Stimulated activated CD8-positive, alpha-beta memory T cell treated with anti-CD3 and anti-CD28 coated beads, Interleukin-7, amount 100 ng/mL, for 4 hours (primary cell): Measurements from ENCODE around the gene ASIC1.

Experiments used
- DNase-seq, 2 donors: peaks; one replicate each; pipeline ENCODE4 v3.0.0-alpha.2; 2020; ENCODE audit warnings: low read depth in 2 of 2

The ASIC1 gene

DNA sequence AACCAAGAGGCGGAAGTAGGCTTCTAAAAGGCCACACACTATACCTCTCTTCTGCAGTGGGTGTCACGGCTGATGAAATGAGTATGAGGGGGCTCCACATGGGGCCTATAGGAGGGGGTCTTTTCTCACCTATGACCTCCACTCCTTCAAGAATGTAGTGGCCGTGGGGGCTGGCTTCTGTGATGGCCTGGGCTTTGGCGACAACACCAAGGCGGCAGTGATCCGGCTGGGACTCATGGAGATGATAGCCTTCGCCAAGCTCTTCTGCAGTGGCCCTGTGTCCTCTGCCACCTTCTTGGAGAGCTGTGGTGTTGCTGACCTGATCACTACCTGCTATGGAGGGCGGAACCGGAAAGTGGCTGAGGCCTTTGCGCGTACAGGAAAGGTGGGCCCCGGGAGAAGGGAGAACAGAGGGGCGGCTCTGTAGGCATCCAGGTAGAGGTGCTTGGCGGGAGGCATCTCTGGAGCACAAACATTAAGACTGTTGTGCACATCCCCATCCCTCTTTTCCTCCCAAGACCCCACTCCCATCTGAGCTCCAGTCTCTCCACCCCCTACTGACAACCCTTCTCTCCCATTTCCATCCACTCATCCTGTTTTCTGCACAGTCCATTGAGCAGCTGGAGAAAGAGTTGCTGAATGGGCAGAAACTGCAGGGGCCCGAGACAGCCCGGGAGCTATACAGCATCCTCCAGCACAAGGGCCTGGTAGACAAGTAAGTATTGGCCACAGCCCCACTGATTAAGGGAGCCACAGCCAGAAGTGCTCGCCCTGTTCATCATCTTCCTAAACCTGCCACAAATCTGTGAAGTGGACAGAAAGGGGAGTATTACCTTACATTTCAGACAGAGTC is 50.2 kb downstream of the ASIC1 start:
- no peak for DNase-seq

GRCh38 chr12:50109319-50109718 is 51.9 kb downstream of the ASIC1 start:
- DNase-seq: no peak

GRCh38 chr12:50110127-50110761 is 52.8 kb downstream of the ASIC1 start:
- no peak for DNase-seq

- DNase-seq: no peak
Observed at GRCh38 chr12:50110762-50111351, 53.5 kb downstream of the ASIC1 start.

DNA sequence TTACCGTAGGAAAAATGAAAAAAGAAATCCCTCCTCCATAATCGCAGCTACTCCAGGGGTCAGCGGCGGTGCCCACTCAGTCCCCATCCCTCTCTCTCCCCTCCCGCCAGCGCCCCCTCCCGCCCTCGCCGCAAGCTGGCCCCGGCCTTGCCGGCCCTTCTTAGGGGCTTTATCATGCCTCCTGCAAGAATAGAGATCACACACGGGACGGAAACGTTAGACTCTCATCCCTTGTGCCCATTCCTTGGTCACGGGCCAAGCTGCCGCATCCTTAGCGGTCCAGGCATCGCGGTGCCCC is 53.9 kb downstream of the ASIC1 start:
- no peak for DNase-seq

DNA sequence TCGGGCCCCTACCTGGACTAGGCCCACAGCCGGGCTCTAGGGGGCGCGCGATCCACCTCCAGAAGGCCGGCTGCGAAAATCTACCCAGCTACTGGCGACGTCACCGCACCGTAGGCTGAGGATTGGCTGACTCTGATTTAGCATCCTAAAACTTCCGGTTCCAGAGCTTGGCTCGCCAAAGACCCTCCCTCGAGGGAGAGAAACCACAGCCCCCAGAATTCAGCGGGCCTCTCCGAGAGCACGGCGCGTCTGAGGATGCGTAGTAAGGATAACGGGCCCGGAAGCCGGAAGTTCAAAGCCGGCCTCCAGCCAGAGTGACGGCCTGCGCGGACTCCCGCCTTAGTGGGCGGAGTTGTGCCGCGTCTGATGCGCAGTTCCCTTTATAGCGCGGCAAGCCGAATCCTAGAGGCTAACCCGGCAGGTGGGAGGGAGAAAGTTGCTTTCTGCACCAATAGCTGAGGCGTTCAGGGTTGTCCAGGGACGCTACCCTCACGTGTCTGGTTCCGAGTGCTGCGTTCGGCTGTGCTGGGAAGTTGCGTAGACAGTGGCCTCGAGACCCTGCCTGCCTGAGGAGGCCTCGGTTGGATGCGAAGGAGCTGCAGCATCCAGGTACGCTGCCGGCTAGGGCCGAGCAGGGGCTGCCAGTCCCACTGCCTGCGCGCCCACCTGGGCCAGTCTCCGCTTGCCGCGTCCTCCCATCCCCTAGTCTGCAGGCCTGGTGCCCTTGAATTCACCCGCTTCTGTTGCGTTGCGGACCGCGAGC is 54.5 kb downstream of the ASIC1 start, which contains the start of gene COX14:
Gene COX14, plus strand, starts transcription at position 544 of the 763 bp plus-strand sequence. CDS start 7,808 bp downstream, outside the sequence.
- peak; percentile 97 to 99 for DNase-seq

DNA sequence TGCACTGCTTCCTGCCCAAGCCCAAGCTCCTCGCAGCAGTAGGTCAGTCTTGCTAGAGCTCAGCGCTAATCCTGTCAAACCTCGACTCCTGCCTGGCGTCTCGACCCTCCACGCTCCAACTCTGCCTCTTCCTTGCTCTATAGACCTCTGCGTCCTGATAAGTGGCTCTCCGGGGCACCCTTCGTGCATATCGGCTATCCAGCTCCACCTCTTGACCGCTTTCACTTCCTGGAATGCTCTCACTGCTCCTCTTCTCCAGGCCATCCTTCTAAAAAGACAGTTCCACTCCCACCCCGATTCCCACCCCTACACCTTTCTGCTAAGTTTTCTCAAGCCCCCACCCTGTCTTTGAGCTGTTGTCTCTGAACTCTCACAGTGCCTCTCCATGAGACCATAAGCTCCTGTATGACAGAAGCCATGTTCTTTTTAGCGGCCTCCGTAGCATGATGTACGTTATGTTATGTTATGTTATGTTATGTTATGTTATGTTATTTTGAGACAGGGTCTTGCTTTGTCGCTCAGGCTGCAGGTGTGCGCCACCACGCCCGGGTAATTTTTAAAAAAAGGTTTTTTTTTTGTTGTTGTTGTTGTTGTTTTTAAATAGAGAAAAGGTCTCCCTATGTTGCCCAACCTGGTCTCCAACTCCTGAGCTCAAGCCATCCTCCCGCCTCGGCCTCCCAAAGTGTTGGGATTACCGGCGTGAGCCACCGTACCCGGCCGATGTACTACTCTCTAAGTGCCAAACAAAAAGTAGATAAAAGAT is 55.2 kb downstream of the ASIC1 start:
- DNase-seq: no peak

- no peak for DNase-seq
Observed at GRCh38 chr12:50117057-50117622, 59.7 kb downstream of the ASIC1 start.

- no peak for DNase-seq
Observed at GRCh38 chr12:50119387-50119786, 62.0 kb downstream of the ASIC1 start.

GRCh38 chr12:50120521-50120920 is 63.1 kb downstream of the ASIC1 start:
- DNase-seq: no peak

DNA sequence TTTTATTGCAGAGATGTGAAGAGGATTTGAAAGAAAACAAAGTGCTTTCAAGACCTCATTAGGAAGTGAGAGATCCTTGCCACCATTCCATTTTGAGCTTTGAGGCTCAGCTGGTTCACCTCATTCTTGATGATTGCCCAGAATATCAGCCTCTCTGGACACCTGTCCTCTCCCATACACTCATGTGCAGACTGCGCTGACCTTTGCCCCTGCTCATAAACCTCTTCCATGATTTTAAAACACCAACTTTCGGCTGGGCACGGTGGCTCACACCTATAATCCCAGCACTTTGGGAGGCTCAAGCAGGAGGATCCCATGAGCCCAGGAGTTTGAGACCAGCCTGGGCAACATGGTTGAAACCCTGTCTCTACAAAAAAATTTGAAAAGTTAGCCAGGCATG is 63.6 kb downstream of the ASIC1 start:
- DNase-seq: no peak

DNA sequence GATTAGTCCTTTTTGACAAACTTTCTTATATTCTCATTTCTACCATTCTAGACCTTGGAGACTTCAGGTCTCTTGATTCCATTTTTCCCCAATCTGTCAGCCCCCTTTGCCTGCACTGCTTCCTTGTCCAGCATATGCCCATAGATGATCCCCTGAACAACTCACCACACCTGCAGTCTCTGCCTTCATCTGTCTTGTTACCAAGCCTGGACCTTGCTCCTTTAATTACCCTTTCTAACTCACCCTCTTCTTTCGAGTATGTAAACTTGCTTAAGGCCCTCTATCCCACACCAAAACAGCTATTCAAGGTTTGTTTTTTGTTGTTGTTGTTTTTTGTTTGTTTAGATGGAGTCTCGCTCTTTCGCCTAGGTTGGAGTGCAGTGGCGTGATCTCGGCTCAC is 64.2 kb downstream of the ASIC1 start:
- DNase-seq: no peak

DNA sequence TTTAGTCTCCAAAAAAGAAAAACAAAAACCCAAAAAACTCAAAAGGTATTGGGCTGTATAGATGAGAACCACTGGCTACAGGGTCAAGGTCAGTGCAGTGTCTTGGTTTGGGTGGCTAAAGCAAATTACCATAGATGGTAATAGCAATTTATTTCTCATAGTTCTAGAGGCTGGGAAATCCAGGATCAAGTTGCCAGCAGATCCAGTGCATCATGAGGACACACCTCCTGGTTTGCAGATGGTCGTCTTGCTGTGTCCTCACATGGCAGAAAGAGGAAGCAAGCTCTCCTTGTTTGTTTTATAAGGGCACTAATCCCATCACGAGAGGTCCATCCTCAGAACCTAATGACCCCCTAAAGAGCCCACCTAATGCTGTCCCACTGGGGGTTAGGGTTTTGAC is 65.8 kb downstream of the ASIC1 start:
- no peak for DNase-seq

DNA sequence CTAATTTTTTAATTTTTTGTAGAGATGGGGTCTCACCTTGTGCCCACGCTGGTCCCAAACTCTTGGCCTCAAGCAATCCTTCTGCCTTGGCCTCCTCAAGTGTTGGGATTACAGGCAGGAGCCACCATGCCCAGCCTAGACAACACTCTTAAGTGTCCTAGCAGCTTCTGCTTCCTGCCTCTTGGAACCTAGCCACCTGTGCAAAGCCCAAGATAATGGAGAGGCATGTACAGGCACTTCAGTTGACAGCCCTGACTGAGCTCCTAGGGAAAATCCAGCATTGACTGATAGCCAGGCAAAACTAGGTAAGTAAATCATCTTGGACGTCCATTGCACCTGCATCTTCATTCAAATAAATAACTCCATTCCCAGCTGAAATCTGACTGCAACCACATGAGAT is 70.2 kb downstream of the ASIC1 start:
- DNase-seq: no peak

- DNase-seq: no peak
Observed at GRCh38 chr12:50129290-50129689, 71.9 kb downstream of the ASIC1 start.

- no peak for DNase-seq
Observed at GRCh38 chr12:50132505-50133135, 75.2 kb downstream of the ASIC1 start.
